SH-SY5Y (cell line): ENCODE data around the gene TMEM229B.

Experiments used
- GATA2 ChIP-seq: IDR thresholded peaks from 2 replicates; pipeline ENCODE4 v1.6.1; 2011; ENCODE audit warnings: mild to moderate bottlenecking, low read depth, low read length
- GATA3 ChIP-seq: IDR thresholded peaks from 2 replicates; pipeline ENCODE4 v1.6.1; 2011; ENCODE audit warnings: low read depth, mild to moderate bottlenecking, low read length, moderate library complexity

TMEM229B gene

DNA sequence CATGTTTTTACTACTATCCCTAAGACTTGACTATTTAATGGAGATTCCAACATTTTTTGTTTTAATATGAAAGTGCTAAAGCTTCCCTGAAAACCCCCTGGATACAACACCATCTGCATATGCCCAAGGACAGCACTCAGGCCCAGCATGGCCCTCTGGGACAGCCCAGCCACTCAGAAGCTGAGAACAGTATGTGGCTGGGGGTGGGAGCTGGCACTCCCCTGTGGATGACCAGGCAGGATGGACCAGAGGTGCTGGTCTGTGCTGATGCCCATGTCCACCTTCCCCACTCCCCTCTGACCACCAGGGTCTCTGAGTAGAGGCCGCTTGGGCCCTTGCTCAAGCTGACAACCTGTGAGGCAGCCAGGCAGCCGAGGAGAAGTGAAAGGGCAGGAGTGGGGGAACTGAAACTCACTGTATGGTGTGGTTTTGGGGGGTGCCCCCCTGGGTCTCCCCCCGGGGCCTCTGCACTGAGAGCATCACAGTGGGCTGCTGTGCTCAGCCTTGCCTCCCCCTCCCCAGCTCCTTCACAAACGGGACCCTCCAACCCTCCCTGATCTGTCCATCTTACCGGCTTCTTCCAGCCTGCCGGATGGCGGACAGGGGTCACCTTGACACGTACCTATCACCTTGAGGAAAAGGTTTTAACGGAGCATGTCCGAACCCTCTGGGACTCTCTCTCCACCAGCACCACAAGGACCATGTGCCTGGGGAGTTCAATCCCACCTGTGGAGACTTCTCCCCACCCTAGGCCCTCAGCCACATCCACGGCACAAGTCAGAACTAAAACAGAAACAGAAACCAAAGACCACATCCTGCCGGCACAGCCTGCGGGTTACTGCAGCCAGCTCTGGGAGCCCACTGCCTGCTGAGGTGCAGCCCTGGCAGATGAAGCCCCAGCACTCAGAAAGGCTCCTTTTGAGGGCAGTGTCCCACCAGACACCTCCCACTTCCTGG is at the start of gene TMEM229B:
TSS of gene TMEM229B (minus strand) at position 785 of the 957 bp plus-strand sequence. CDS start 14,798 bp downstream, outside the sequence.
- no peak for TF ChIP-seq GATA2
- TF ChIP-seq GATA3 = no peak

DNA sequence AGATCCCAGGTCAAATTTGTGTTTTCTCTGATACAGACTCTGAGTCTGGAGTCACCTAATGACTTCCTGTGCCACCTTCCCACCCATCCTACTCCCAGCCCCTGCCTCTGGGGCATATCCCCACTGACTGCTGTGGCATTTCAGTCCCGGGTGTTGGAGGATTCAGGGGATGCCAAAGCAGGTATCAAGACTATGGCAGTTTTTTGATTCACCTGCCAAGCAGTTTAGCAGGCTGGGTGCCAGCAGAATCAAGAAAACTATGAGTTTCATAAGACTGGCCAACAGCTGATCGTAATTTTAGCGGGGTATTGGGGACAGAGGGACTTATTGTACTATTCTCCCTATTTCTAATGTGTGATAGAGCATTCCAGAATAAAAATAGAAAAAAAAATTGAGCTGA is 49.2 kb upstream of the TMEM229B start:
- no peak for TF ChIP-seq GATA2
- no peak for TF ChIP-seq GATA3

DNA sequence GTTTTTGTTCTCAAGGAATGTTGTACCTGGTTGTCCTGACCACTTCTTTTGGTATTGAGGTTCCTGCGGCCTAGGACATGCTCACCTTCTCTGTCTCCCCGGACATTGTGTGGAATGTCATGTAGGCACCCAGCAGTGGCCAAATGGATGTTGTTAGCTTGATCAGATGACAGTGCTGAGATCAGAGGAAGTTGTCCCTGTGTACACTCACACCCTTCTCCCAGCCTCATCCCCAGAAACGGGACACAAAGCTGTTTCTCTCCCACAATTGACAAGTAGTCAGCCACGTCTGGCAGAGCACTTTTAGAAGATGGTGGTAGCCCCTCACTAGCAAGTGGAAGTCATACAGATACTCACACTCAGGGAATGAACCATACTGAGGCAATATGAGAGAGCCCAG is 47.6 kb upstream of the TMEM229B start:
- TF ChIP-seq GATA3 (no peak), GATA2 (no peak)

DNA sequence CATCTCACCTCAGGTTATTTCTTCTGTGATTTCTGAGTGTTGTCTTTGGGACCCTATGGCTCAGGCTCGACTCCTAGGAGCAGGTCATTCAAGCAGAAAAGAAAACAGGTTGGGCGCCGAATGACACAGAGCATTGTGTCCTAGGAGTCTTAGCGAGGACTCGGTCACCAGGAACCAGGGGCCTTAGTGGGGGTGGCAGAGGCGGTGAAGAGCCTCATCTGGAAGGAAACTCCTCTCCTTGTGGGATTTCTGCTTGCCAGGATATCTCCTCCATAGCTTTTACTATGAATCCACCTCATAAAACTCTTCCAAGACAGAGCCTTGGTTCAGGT is 45.2 kb upstream of the TMEM229B start:
- TF ChIP-seq GATA2 (no peak), GATA3 (no peak)

DNA sequence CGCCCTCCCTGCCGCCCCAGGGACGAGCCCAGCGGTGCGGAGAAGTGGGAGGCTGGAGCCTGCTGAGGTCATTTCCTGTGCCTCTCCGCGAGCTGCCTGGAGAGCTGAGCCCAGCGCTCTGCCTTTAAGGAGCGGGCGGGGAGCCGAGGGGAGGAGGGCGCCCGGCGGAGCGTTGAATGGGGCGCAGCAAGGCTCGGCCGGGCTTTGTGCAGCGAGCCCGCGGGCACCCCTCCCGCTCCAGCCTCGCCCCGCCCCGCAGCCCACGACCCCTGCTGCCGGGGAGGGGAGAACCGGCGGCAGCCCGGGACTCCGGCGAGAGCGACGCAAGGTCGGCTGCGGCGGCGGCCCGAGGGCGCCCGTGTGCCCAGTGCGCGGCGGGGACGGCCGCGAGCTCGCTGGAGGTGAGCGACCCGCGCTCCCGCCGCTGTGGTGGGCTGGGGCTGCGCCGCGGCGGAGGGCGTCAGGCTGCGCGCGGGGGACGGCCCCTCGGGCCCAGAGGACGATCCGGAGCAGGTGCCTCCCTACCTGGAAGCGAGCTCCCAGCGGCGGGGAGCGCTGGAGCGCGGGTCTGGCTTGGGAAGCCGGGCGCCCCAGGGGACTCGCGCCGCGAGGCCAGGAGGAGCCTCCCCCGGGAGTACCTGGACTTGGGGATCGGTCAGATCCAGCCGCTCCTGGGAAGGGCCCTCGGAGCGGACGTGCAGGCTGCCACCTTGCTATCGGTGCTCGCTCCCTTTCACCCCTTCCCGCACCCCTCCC is 44.7 kb upstream of the TMEM229B start, which contains the start of gene PLEKHH1:
TSS of gene PLEKHH1 (plus strand) at position 293 of the 756 bp plus-strand sequence. CDS start 8,578 bp downstream, outside the sequence.
- TF ChIP-seq GATA3 (no peak), GATA2 (no peak)

DNA sequence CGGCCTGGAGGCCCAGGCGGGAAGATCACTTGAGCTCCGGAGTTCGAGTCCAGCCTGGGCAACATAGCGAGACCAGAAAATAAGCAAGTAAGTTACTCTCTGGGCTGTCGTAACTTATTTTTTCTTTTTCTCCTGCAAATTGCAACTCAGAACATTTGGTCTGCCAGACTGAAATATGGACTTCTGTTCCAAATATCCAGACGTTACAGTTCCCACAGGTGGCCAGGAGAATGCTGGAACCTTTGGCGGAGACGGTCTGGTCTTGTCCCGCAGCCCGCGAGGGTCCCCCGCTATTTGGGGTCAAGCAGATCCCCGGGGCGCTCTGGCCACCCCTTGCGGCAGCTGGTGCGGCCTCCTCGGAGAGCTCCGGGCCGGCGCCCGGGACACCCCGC is 44.1 kb upstream of the TMEM229B start:
- TF ChIP-seq GATA3 (no peak), GATA2 (no peak)

DNA sequence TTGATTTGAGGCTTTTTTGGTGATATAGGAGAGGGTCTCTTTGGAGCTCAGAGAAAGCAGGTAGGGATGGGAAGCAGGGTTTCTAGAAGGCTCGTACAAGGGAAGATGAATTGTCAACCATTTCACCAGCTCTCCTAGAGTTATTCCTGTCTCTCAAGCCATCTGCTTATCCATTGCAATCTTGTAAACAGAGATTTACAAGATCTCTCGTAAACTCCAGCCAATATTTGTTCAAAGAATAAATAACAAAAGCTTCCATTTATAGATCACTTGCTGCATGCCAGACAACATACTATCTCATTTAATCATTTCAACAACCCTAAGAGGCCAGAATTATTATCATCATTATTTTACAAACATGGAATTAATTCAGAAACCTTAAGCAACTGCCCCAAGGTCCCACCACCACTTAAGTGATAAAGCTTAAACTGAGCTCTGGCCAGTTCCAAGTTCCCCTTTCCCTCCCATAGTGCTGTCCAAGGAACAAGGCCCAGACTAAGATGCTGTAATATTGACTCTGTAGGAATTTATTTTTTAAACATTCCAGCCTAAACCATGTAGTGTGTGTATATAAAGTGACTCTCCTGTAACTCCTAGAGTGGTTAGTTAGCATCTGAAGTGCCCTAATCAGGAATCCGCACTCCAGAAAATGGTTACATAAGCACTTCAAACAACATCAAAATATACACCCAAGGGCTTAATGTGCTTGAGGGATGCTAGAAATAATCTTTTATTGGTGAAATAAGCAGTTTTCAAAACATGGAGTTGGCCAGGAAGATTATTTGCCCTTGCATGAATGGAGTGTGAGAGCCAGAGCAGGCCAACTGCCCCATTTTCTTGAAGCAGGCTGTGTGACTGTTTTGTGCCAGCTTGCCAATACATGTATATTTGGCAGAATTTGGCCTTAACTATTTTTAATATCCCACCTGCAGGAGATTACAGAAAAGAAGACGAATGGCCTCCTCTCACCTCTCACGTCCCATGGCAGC is 41.7 kb upstream of the TMEM229B start:
- TF ChIP-seq GATA2 (no peak), GATA3 (no peak)

DNA sequence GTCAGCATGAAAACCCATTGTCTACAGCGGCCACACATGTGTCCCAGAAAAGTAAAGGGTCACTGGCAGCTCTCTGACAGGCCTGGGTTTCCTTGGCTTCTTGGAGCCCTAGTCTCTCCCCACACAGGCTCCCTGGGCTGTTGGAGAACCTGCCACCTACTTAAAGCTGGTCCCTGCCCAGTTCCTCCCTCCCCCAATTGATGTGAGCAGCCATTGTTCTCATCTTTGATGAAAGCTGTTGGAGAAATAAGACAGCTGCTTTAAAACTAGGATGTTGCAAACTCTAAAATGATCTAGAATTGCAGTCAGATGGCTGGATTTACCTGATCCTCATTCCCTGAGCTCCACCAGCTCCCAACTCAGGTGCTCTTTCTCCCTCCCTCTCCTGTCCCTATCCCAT is 39.8 kb upstream of the TMEM229B start:
- no peak for TF ChIP-seq GATA2
- no peak for TF ChIP-seq GATA3

DNA sequence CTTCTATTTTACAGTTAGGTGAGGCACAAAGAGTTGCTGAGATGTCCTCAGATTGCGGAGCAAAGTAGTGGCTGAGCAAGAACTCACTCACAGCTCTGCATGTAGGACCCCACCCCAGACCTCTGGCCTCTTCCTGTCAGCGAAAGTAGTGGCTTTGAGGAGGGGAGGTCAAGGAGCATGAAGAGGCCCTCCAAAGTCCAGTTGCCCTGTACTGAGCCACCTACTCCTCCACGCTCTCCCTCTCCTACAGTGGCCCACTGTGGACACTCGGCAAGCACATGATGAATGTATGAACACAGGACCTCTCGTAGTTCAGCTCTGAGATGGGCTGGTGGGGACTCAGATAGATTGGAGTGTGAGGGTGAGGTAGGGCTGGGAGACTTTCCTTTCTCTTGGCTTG is 39.2 kb upstream of the TMEM229B start:
- TF ChIP-seq GATA2 (no peak), GATA3 (no peak)

DNA sequence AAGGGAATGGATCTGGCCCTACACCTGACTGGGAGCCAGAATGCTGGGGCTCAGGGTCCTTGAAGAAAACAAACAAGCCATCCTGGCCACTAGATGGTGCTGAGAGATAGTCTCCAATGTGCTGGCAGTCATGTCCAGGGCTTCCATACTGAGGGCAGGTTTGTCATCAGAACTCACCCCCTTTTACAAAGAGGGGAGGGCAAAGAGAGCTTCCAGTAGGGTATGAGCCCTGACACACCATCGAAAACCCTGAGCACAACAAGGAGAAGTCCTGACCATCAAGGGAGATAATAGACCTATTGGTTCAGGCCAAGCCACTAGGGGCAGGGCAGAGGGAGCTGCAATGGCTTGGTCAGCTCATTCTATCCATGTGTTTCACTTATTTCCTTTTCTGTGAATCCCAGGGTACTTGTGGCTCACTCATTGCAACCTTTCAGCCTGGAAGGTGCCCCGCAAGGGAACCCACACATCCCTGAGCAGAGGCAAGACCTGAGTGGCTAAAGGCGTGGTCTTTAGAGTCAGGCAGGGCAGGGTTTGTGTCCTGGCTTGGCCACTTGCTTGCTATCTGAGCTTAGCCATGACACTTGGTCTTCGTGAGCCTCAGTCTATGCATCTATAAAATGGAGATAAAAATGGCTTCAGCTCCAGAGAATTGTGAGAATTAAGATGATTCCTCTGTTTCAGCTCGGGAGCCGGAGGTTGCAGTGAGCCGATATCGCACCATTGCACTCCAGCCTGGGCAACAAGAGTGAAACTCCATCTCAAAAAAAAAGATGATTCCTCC is 38.3 kb upstream of the TMEM229B start:
- TF ChIP-seq GATA2 = no peak
- TF ChIP-seq GATA3 = no peak

DNA sequence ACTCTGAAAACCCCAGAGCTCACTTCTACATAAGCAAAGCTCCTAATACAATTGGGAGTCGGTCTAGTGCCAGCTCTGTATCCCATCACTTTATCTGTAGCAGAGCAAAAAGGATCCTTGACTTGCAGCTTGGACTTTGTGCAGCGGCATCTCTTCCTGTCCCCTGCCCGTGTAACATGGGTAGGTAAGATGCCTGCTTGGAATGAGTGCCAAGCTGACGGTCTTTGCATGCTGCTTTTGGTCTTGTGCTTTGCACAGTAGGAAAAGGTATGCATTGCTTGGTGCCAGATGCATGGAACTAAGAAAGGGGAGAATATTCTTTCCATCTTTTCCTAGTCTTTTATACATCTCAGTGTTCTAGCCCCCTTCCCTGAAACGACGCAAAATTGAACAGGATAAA is 37.7 kb upstream of the TMEM229B start:
- TF ChIP-seq GATA2 = no peak
- TF ChIP-seq GATA3 = no peak

DNA sequence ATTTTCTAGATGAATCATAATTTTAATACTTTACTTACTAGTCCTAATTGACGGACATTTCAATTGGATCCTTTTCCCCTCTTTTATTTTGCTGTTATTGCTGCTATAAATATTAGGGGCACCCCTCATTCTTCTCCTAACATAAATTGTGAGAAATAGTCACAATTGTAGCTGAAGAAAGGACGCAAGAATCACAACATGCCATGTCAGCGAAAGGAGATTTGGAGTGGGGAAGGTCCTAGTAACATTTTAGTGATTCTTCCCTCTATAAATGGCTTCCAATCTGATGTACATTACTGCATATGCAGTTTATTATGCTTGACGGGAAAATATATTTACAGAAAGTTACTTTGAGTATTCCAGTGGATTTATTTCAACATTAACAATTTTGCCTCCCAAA is 36.9 kb upstream of the TMEM229B start:
- TF ChIP-seq GATA3 (no peak), GATA2 (no peak)

DNA sequence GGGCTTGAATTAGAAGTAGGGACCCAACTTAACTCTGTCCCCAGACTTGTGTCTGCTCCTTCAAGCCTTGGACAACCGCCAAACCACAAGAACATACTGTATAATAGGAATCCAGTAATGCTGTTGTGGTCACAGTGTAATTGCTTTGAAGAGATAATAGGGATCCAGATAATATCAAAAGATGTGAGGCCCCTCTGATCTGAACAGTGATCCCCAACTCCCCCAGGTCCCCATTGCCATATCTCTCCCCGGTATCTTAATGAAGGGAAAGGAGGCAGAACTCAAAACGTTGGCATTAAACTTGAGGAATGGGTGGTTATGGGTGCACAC is 36.1 kb upstream of the TMEM229B start:
- TF ChIP-seq GATA3 (no peak), GATA2 (no peak)
